Type B pancreatic cell (in vitro differentiated cells): Measurements from ENCODE around the gene AQP5. TPM values are rescaled to one million over a fixed set of nuclear protein-coding genes. Genes with fewer than 3 reads are reported as not detected.

Experiments
- DNase-seq: peaks from one replicate; pipeline ENCODE4 v3.0.0; 2021; ENCODE audit warnings: mixed read lengths; ENCODE audit not compliant: unreplicated experiment; ENCODE audit errors: extremely low spot score
- H3K27ac Mint-ChIP-seq: 2 replicates; pipeline ENCODE4 v1.8.0; 2021; ENCODE audit warnings: mild to moderate bottlenecking, mixed read lengths
- H3K27me3 Mint-ChIP-seq: 2 replicates; pipeline ENCODE4 v1.8.0; 2021; ENCODE audit warnings: mixed read lengths
- H3K36me3 Mint-ChIP-seq: 2 replicates; pipeline ENCODE4 v1.8.0; 2021; ENCODE audit warnings: mixed read lengths
- H3K4me1 Mint-ChIP-seq: one replicate; pipeline ENCODE4 v1.8.0; 2021; ENCODE audit warnings: mixed read lengths; ENCODE audit not compliant: unreplicated experiment
- H3K4me3 Mint-ChIP-seq: 2 replicates; pipeline ENCODE4 v1.8.0; 2021; ENCODE audit warnings: mild to moderate bottlenecking, mixed read lengths
- H3K9me3 Mint-ChIP-seq: 2 replicates; pipeline ENCODE4 v1.8.0; 2021; ENCODE audit warnings: mixed read lengths
- CTCF ChIP-seq: fragments of 200-600 bp; sonication (generic); conservative IDR thresholded peaks from 2 replicates; pipeline ENCODE4 v1.5.0; 2021; ENCODE audit warnings: antibody characterized with exemption, mild to moderate bottlenecking
- total RNA-seq: library from RNA; stranded (reverse); gene quantifications from 2 replicates; pipeline ENCODE4 v1.2.1, GENCODE V29; 2021; ENCODE audit warnings: low replicate concordance

Gene AQP5
- total RNA-seq, 1 donor from 2014 or later = 0.97 TPM

DNA sequence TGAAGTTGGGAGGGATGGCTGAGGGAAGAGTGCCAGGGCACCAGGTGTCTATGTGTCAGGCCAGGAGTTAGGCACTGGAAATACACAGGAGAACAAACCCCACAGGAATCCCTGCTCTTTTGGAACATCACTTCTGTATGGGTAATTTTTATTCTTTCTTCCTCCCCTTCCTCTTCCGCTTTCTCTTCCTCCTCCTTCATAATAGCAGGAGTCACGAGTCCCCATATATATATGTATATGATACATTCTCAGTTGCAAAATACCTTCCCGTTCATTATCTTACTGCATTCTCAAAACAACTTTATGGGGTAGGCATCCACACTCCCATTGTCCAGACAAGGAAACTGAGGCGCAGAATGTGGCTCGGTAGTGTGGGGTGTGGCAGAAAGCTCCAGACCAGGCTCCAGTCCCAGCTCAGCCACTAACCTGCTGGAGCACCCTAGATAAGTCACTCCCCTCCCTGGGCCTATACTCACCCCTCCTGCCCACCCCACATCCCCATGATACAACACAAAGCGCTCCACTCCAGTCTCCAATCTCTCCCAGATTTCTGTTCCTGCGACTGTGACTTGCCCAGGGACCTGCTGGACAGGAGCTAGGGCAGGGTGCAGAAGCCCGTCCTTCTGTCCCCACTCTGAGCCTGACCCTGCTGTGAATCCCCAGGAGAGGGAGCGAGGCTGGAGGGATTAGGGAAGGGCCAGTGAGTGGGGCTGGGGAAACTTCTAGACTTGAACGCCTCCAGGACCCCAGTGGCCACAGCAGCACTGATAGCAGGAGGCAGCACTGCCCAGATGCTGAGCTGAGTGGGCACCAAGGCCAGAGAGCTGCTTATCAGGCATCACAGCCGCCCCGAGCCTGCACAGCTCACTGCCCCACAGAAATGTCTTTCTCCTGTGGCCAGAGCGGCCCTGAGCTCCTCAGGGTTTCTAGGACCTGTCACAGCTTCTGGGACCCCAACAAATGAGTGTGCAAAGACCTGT lies 12.5 kb upstream of the AQP5 start:
- TF ChIP-seq CTCF = no peak
- no peak overlapping the region for H3K27ac Mint-ChIP-seq
- no peaks in the 10 kb centered on the region for H3K36me3 Mint-ChIP-seq
- H3K4me3 Mint-ChIP-seq = no peak overlapping the region
- peaks cover 1% of the 10 kb centered on the region for H3K27me3 Mint-ChIP-seq
- DNase-seq = no peak
- peaks cover 26% of the 10 kb centered on the region for H3K4me1 Mint-ChIP-seq
- no peaks in the 10 kb centered on the region for H3K9me3 Mint-ChIP-seq

DNA sequence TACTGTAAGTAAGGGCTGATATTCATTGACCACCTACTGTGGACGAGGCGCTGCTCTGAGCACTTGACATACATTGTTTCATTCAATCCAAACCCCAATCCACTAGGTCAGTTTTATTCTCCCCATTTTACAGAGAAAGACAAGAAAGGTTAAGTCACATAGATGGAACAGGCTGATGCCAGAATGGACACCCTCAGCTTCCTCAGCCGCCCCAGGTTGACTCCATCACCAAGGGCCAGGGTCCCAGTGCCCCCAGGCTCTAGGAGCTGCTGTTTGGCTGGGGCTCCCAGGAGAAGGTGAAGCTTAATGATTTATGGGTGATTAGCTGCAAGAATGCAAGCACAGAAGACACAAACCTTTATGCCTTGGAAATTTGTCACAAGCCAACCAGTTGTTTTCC lies 11.8 kb upstream of the AQP5 start:
- Mint-ChIP-seq H3K4me1 (peaks cover 23% of the 10 kb centered on the region), H3K36me3 (no peaks in the 10 kb centered on the region), H3K9me3 (no peaks in the 10 kb centered on the region), H3K4me3 (no peak overlapping the region), H3K27me3 (peaks cover 9% of the 10 kb centered on the region), H3K27ac (no peak overlapping the region)
- no peak for DNase-seq
- no peak for TF ChIP-seq CTCF

GRCh38 chr12:49950273-49951251 lies 11.1 kb upstream of the AQP5 start, which contains the start of gene AQP2:
Gene AQP2, plus strand, starts transcription at chr12:49950737. Its CDS starts 94 bp downstream, at chr12:49950831.
- no peak for TF ChIP-seq CTCF
- Mint-ChIP-seq H3K4me3 (no peak within 1 kb of the TSS), H3K4me1 (peaks cover 17% of the 10 kb centered on the region), H3K36me3 (no peaks in the 10 kb centered on the region), H3K27ac (no peak within 1 kb of the TSS), H3K27me3 (peaks cover 9% of the 10 kb centered on the region), H3K9me3 (no peaks in the 10 kb centered on the region)
- no peak for DNase-seq

- Mint-ChIP-seq H3K36me3 (no peaks in the 10 kb centered on the region), H3K27me3 (peaks cover 11% of the 10 kb centered on the region), H3K4me1 (peaks cover 8% of the 10 kb centered on the region), H3K4me3 (no peak overlapping the region), H3K27ac (no peak overlapping the region), H3K9me3 (no peaks in the 10 kb centered on the region)
- DNase-seq = no peak
- no peak for TF ChIP-seq CTCF
These were observed 10.0 kb upstream of the AQP5 start for GRCh38 chr12:49951411-49952240.
